DOHH2 (cell line): Measurements from ENCODE around the gene PLLP.
A peak's percentile ranks its signal among the peaks of the same experiment; 100 is the strongest.

Source experiments
- H3F3A ChIP-seq: fragments of 200-600 bp; sonication (generic), shearing (Covaris generic); 2 replicates; pipeline ENCODE4 v1.6.0; 2016; ENCODE audit warnings: antibody characterized with exemption, mild to moderate bottlenecking; ENCODE audit not compliant: control insufficient read depth, insufficient read depth
- H3K27ac ChIP-seq: fragments of 200-600 bp; sonication (generic); 2 replicates; pipeline ENCODE4 v1.5.1; 2014; ENCODE audit warnings: low read depth, mild to moderate bottlenecking, low read length, moderate library complexity
- H3K27me3 ChIP-seq: fragments of 200-600 bp; sonication (generic); 2 replicates; pipeline ENCODE4 v1.6.1; 2014; ENCODE audit warnings: mild to moderate bottlenecking, low read length, mixed read lengths; ENCODE audit not compliant: control insufficient read depth
- H3K36me3 ChIP-seq: fragments of 200-600 bp; sonication (generic); 2 replicates; pipeline ENCODE4 v1.6.1; 2014; ENCODE audit warnings: mild to moderate bottlenecking, low read length, moderate library complexity, mixed read lengths; ENCODE audit not compliant: control insufficient read depth
- H3K4me1 ChIP-seq: fragments of 200-600 bp; sonication (generic); 2 replicates; pipeline ENCODE4 v1.6.1; 2014; ENCODE audit warnings: mild to moderate bottlenecking, low read length, mixed read lengths; ENCODE audit not compliant: control insufficient read depth
- H3K4me2 ChIP-seq: fragments of 200-600 bp; sonication (generic); 2 replicates; pipeline ENCODE4 v1.6.0; 2014; ENCODE audit warnings: mild to moderate bottlenecking, low read length, moderate library complexity
- H3K4me3 ChIP-seq: fragments of 200-600 bp; sonication (generic); 2 replicates; pipeline ENCODE4 v1.5.1; 2014; ENCODE audit warnings: mild to moderate bottlenecking, low read length, mixed read lengths
- H3K79me2 ChIP-seq: fragments of 200-600 bp; sonication (generic); 2 replicates; pipeline ENCODE4 v1.6.1; 2014; ENCODE audit warnings: mild to moderate bottlenecking, low read length, mixed read lengths; ENCODE audit not compliant: control insufficient read depth
- H3K9me2 ChIP-seq: fragments of 200-600 bp; sonication (generic); replicated peaks from 2 replicates; pipeline ENCODE4 v1.6.1; 2014; ENCODE audit warnings: mild to moderate bottlenecking, low read length, mixed read lengths; ENCODE audit not compliant: control insufficient read depth
- H3K9me3 ChIP-seq: fragments of 200-600 bp; sonication (generic); 2 replicates; pipeline ENCODE4 v1.6.1; 2014; ENCODE audit warnings: antibody characterized with exemption, low read length, mixed read lengths; ENCODE audit not compliant: control insufficient read depth, insufficient read depth
- H4K20me1 ChIP-seq: fragments of 200-600 bp; sonication (generic); 2 replicates; pipeline ENCODE4 v1.6.0; 2014; ENCODE audit warnings: low read depth, mild to moderate bottlenecking, antibody characterized with exemption, low read length, moderate library complexity; ENCODE audit not compliant: control insufficient read depth, insufficient read depth
- CTCF ChIP-seq: fragments of 200-600 bp; sonication (generic); IDR thresholded peaks from one replicate; pipeline ENCODE4 v1.5.1; 2014; ENCODE audit warnings: antibody characterized with exemption, mild to moderate bottlenecking, low read depth, low read length; ENCODE audit not compliant: poor library complexity, severe bottlenecking
- EZH2phosphoT487 ChIP-seq: fragments of 200-600 bp; sonication (generic); IDR thresholded peaks from 2 replicates; pipeline ENCODE4 v1.6.1; 2017; ENCODE audit warnings: borderline replicate concordance, mild to moderate bottlenecking, antibody characterized with exemption, low read length, moderate library complexity, mixed read lengths

The PLLP gene

GRCh38 chr16:57284209-57284951, at the start of gene PLLP:
PLLP (minus strand) TSS chr16:57284672; CDS start chr16:57284540, 132 bp downstream.
- Histone ChIP-seq H3K36me3 (no peaks in the 10 kb centered on the region), H4K20me1 (no peaks in the 10 kb centered on the region), H3K79me2 (no peaks in the 10 kb centered on the region), H3K9me3 (no peaks in the 10 kb centered on the region), H3K4me3 (peak within 1 kb of the TSS; percentile 25), H3K27me3 (peaks cover 31% of the 10 kb centered on the region), H3K27ac (no peak within 1 kb of the TSS), H3K4me2 (peak within 1 kb of the TSS; percentile 66), H3K9me2 (no peaks in the 10 kb centered on the region), H3K4me1 (peaks cover 7% of the 10 kb centered on the region; the same call in 1 of the 2 replicates), H3F3A (no peaks in the 10 kb centered on the region)
- TF ChIP-seq CTCF (no peak), EZH2phosphoT487 (peak; percentile 40; the same call in 1 of the 2 replicates)

GRCh38 chr16:57333402-57333801, 48.9 kb upstream of the PLLP start:
- Histone ChIP-seq H3K27ac (no peak overlapping the region), H3K36me3 (no peaks in the 10 kb centered on the region), H3F3A (no peaks in the 10 kb centered on the region), H3K4me2 (no peak overlapping the region), H3K4me1 (no peaks in the 10 kb centered on the region), H3K79me2 (no peaks in the 10 kb centered on the region), H3K27me3 (peaks cover 15% of the 10 kb centered on the region), H3K9me3 (0 out of 2 replicates have a peak, but pooled peaks cover 3% of the 10 kb centered on the region), H4K20me1 (no peaks in the 10 kb centered on the region), H3K4me3 (no peak overlapping the region), H3K9me2 (no peaks in the 10 kb centered on the region)
- TF ChIP-seq CTCF (no peak), EZH2phosphoT487 (no peak)

- Histone ChIP-seq H3K27me3 (peaks cover 13% of the 10 kb centered on the region; the same call in 1 of the 2 replicates), H3K9me3 (no peaks in the 10 kb centered on the region), H3K4me3 (no peak overlapping the region), H3K4me1 (no peaks in the 10 kb centered on the region), H4K20me1 (no peaks in the 10 kb centered on the region), H3K4me2 (no peak overlapping the region), H3K27ac (no peak overlapping the region), H3K9me2 (no peaks in the 10 kb centered on the region), H3K36me3 (no peaks in the 10 kb centered on the region), H3F3A (no peaks in the 10 kb centered on the region), H3K79me2 (no peaks in the 10 kb centered on the region)
- TF ChIP-seq CTCF (no peak), EZH2phosphoT487 (no peak)
Measured at GRCh38 chr16:57331355-57331754, 46.9 kb upstream of the PLLP start.
